Heart left ventricle (tissue), 13 donors: ENCODE data around the gene PMEPA1.

Source experiments
- CTCF ChIP-seq, 12 donors: fragments of 200-600 bp; sonication (generic) in 4 of 12; IDR thresholded peaks; one replicate each; pipeline versions ENCODE4 v1.5.0 to v1.8.0; 2018 to 2022; ENCODE audit warnings: antibody characterized with exemption in 12 of 12, mild to moderate bottlenecking in 5 of 12
- POLR2A ChIP-seq, 2 donors: fragments of 450-650 bp; IDR thresholded peaks; one replicate each; pipeline ENCODE4 v1.6.1; 2017; ENCODE audit warnings: antibody characterized with exemption in 2 of 2, mild to moderate bottlenecking in 2 of 2, moderate library complexity in 2 of 2
- donor health status: ischemic (EF 13 %, LVEDD 7.1; RV severe dilation, severe dysfunction).
- donor health status: DM: no; HTN: yes; CAD: no.
- donor health status: DM: no; HTN: no; CAD: no.
- donor health status: ischemic (EF 25% LVEDD 6.9; RV normal size, moderate dysfunction).
- donor health status: ischemic (EF 25% LVEDD 5.7; RV mildly dilated, moderate dysfunction).
- donor health status: ischemic (EF 35%, LVEDD 5.7; RV mildly dilated, moderate dysfunction).
- donor health status: nonischemic (EF 11% LVEDD 7.7; RV severe dilation, severe dysfunction).
- donor health status: DM: yes; HTN: yes; CAD: no.
- donor health status: PGD.
- donor health status: ischemic (EF 29% LVEDD 5.4; RV normal size, mild dysfunction).
- donor health status: nonischemic (EF 23%, LVEDD 6.1; RV moderate dilation, normal function).

GRCh38 chr20:57683881-57684807 lies 25.7 kb downstream of the PMEPA1 start:
- TF ChIP-seq CTCF (IDR thresholded peaks at IDR 0.05) (no peak), POLR2A (IDR thresholded peaks at IDR 0.05) (no peak)
